ENCODE measurements around the gene JSRP1. TPM values are rescaled to one million over a fixed set of nuclear protein-coding genes. Genes with fewer than 3 reads are reported as not detected.
A peak's percentile ranks its signal among the peaks of the same experiment; 100 is the strongest.

The JSRP1 gene
- total and polyA plus RNA-seq, 2 experiments from 2014 or later: 1.9 to 4.2 TPM

GRCh38 chr19:2221918-2222317 is 34.3 kb downstream of the JSRP1 start:
- H3K27ac ChIP-seq: no peak overlapping the region
- no peaks in the 10 kb centered on the region for H3K4me1 ChIP-seq (ENCODE audit: low read depth)
- H3K36me3 ChIP-seq: peaks cover 26% of the 10 kb centered on the region
- no peak overlapping the region for H3K4me3 ChIP-seq
- peak in 1 of 2 donors; percentile 12 for DNase-seq (ENCODE audit: low read depth in 1 of 2, low spot score in 1 of 2)
- peak; percentile 21 for TF ChIP-seq CTCF (IDR thresholded peaks at IDR 0.05; ENCODE audit: low read depth, low read length)
- H3K9me3 ChIP-seq (ENCODE audit: low read depth): no peaks in the 10 kb centered on the region
- H3K27me3 ChIP-seq: no peaks in the 10 kb centered on the region

GRCh38 chr19:2221250-2221831 is 34.9 kb downstream of the JSRP1 start:
- TF ChIP-seq CTCF (IDR thresholded peaks at IDR 0.05; ENCODE audit: low read depth, low read length): no peak
- Histone ChIP-seq H3K9me3 (ENCODE audit: low read depth) (no peaks in the 10 kb centered on the region), H3K4me3 (no peak overlapping the region), H3K36me3 (peaks cover 30% of the 10 kb centered on the region), H3K4me1 (ENCODE audit: low read depth) (no peaks in the 10 kb centered on the region), H3K27me3 (no peaks in the 10 kb centered on the region), H3K27ac (no peak overlapping the region)
- DNase-seq (ENCODE audit: low read depth in 1 of 2, low spot score in 1 of 2): no peak

- peaks cover 32% of the 10 kb centered on the region for H3K36me3 ChIP-seq
Observed at GRCh38 chr19:2219726-2220125, 36.5 kb downstream of the JSRP1 start.

GRCh38 chr19:2217591-2217990 is 38.6 kb downstream of the JSRP1 start:
- Histone ChIP-seq H3K4me3 (no peak overlapping the region), H3K27ac (no peak overlapping the region), H3K27me3 (no peaks in the 10 kb centered on the region), H3K36me3 (peaks cover 28% of the 10 kb centered on the region), H3K9me3 (ENCODE audit: low read depth) (no peaks in the 10 kb centered on the region), H3K4me1 (ENCODE audit: low read depth) (no peaks in the 10 kb centered on the region)
- no peak for DNase-seq (ENCODE audit: low read depth in 1 of 2, low spot score in 1 of 2)
- no peak for TF ChIP-seq CTCF (IDR thresholded peaks at IDR 0.05; ENCODE audit: low read depth, low read length)

More at GRCh38 chr19:2219726-2220125, 36.5 kb downstream of the JSRP1 start:
- H3K9me3 ChIP-seq (ENCODE audit: low read depth): no peaks in the 10 kb centered on the region
- H3K27me3 ChIP-seq: no peaks in the 10 kb centered on the region
- no peak overlapping the region for H3K4me3 ChIP-seq
- TF ChIP-seq CTCF (IDR thresholded peaks at IDR 0.05; ENCODE audit: low read depth, low read length): no peak
- H3K4me1 ChIP-seq (ENCODE audit: low read depth): no peaks in the 10 kb centered on the region
- no peak for DNase-seq (ENCODE audit: low read depth in 1 of 2, low spot score in 1 of 2)
- H3K27ac ChIP-seq: no peak overlapping the region

GRCh38 chr19:2216361-2217225 is 39.6 kb downstream of the JSRP1 start:
- no peaks in the 10 kb centered on the region for H3K27me3 ChIP-seq
- H3K27ac ChIP-seq: no peak overlapping the region
- H3K4me1 ChIP-seq (ENCODE audit: low read depth): no peaks in the 10 kb centered on the region
- no peaks in the 10 kb centered on the region for H3K9me3 ChIP-seq (ENCODE audit: low read depth)
- DNase-seq (ENCODE audit: low read depth in 1 of 2, low spot score in 1 of 2): no peak
- no peak for TF ChIP-seq CTCF (IDR thresholded peaks at IDR 0.05; ENCODE audit: low read depth, low read length)
- H3K4me3 ChIP-seq: no peak overlapping the region
- H3K36me3 ChIP-seq: peaks cover 30% of the 10 kb centered on the region

Data from cardiac muscle cell (in vitro differentiated cells and primary cell).